ENCODE results near the gene MAP3K2. TPM values are rescaled to one million over a fixed set of nuclear protein-coding genes. Genes with fewer than 3 reads are reported as not detected.

Gene MAP3K2
- total RNA-seq, 1 donor from 2014 or later = 62.2 TPM

GRCh38 chr2:127351603-127352002 is 36.2 kb downstream of the MAP3K2 start:
- no peak for DNase-seq (ENCODE audit: low read depth)
- Histone ChIP-seq H3K4me2 (ENCODE audit: low read length) (no peak overlapping the region), H3K9ac (ENCODE audit: low read length) (no peak overlapping the region), H3K9me3 (ENCODE audit: insufficient read depth, low read depth, low read length) (no peaks in the 10 kb centered on the region), H3K36me3 (ENCODE audit: insufficient read depth, low read length) (no peaks in the 10 kb centered on the region), H3K4me1 (ENCODE audit: insufficient read depth, low read length) (no peaks in the 10 kb centered on the region), H3K4me3 (ENCODE audit: insufficient read depth, low read depth, low read length) (no peak overlapping the region), H3K27ac (ENCODE audit: low read depth, low read length) (no peak overlapping the region), H3K79me2 (ENCODE audit: insufficient read depth, low read length) (peaks cover 84% of the 10 kb centered on the region), H4K20me1 (ENCODE audit: insufficient read depth, low read length) (peaks cover 74% of the 10 kb centered on the region), H2AFZ (ENCODE audit: low read depth, low read length) (no peak overlapping the region), H3K27me3 (ENCODE audit: insufficient read depth, low read length) (no peaks in the 10 kb centered on the region)
- no peaks in the 10 kb centered on the region for H3K9me3 Mint-ChIP-seq (ENCODE audit: unreplicated experiment)
- H3K36me3 Mint-ChIP-seq (ENCODE audit: low read depth, unreplicated experiment) = peaks cover 5% of the 10 kb centered on the region
- peaks cover 1% of the 10 kb centered on the region for H3K4me1 Mint-ChIP-seq (ENCODE audit: low read depth, unreplicated experiment)
- TF ChIP-seq CTCF (IDR thresholded peaks at IDR 0.05; ENCODE audit: insufficient read depth, low read depth, low read length) (no peak), EZH2 (IDR thresholded peaks at IDR 0.05; ENCODE audit: insufficient read depth, low read length) (no peak)
- no peak overlapping the region for H3K4me3 Mint-ChIP-seq (ENCODE audit: unreplicated experiment)
- FAIRE-seq = no peak
- H3K27ac Mint-ChIP-seq (ENCODE audit: unreplicated experiment) = no peak overlapping the region
- no peaks in the 10 kb centered on the region for H3K27me3 Mint-ChIP-seq (ENCODE audit: low read depth, unreplicated experiment)

DNA sequence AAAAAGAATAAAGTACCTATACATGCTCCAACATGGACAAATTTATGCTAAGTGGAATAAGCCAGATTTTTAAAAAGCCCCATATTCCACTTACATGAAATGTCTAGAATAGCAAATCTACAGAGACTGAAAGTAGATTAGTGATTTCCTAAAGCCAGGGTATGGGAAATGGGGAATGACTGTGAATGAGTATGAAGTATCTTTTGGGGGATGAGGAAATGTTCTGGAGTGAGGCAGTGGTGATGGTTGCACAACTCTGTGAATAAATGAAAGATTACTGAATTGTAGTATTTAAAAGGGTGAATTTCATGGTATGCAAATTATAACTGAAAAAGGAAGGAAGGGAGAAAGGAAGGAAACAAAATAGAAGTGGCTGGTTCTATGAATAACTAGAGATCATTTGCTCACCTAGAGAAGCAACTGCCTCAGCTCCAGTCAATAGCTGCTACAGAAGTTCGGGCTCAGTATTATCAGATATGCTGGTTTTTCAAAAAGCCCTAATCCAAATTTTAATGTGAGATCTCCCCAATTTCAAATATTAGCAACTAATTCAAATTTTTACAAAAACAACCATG is 39.3 kb downstream of the MAP3K2 start:
- TF ChIP-seq CTCF (IDR thresholded peaks at IDR 0.05; ENCODE audit: insufficient read depth, low read depth, low read length) = no peak
- no peak for TF ChIP-seq EZH2 (IDR thresholded peaks at IDR 0.05; ENCODE audit: insufficient read depth, low read length)
- Histone ChIP-seq H3K9ac (ENCODE audit: low read length) (no peak overlapping the region), H3K9me3 (ENCODE audit: insufficient read depth, low read depth, low read length) (no peaks in the 10 kb centered on the region), H2AFZ (ENCODE audit: low read depth, low read length) (no peak overlapping the region), H3K4me1 (ENCODE audit: insufficient read depth, low read length) (no peaks in the 10 kb centered on the region), H3K27me3 (ENCODE audit: insufficient read depth, low read length) (no peaks in the 10 kb centered on the region), H3K4me2 (ENCODE audit: low read length) (no peak overlapping the region), H3K4me3 (ENCODE audit: insufficient read depth, low read depth, low read length) (no peak overlapping the region), H3K36me3 (ENCODE audit: insufficient read depth, low read length) (no peaks in the 10 kb centered on the region), H3K79me2 (ENCODE audit: insufficient read depth, low read length) (peaks cover 89% of the 10 kb centered on the region), H4K20me1 (ENCODE audit: insufficient read depth, low read length) (peaks cover 82% of the 10 kb centered on the region), H3K27ac (ENCODE audit: low read depth, low read length) (no peak overlapping the region)
- H3K36me3 Mint-ChIP-seq (ENCODE audit: low read depth, unreplicated experiment) = peaks cover 5% of the 10 kb centered on the region
- H3K27me3 Mint-ChIP-seq (ENCODE audit: low read depth, unreplicated experiment) = no peaks in the 10 kb centered on the region
- DNase-seq (ENCODE audit: low read depth) (no peak), FAIRE-seq (no peak)
- H3K27ac Mint-ChIP-seq (ENCODE audit: unreplicated experiment) = no peak overlapping the region
- peaks cover 13% of the 10 kb centered on the region for H3K4me1 Mint-ChIP-seq (ENCODE audit: low read depth, unreplicated experiment)
- no peaks in the 10 kb centered on the region for H3K9me3 Mint-ChIP-seq (ENCODE audit: unreplicated experiment)
- no peak overlapping the region for H3K4me3 Mint-ChIP-seq (ENCODE audit: unreplicated experiment)

GRCh38 chr2:127347734-127348392 is 39.9 kb downstream of the MAP3K2 start:
- no peaks in the 10 kb centered on the region for H3K9me3 ChIP-seq (ENCODE audit: insufficient read depth, low read depth, low read length)
- FAIRE-seq (no peak), DNase-seq (ENCODE audit: low read depth) (no peak)
- Mint-ChIP-seq H3K27me3 (ENCODE audit: low read depth, unreplicated experiment) (no peaks in the 10 kb centered on the region), H3K27ac (ENCODE audit: unreplicated experiment) (no peak overlapping the region), H3K4me3 (ENCODE audit: unreplicated experiment) (no peak overlapping the region), H3K4me1 (ENCODE audit: low read depth, unreplicated experiment) (peaks cover 13% of the 10 kb centered on the region), H3K36me3 (ENCODE audit: low read depth, unreplicated experiment) (peaks cover 5% of the 10 kb centered on the region), H3K9me3 (ENCODE audit: unreplicated experiment) (no peaks in the 10 kb centered on the region)
- TF ChIP-seq CTCF (IDR thresholded peaks at IDR 0.05; ENCODE audit: insufficient read depth, low read depth, low read length) = no peak
- no peak for TF ChIP-seq EZH2 (IDR thresholded peaks at IDR 0.05; ENCODE audit: insufficient read depth, low read length)
- H3K4me1 ChIP-seq (ENCODE audit: insufficient read depth, low read length) = no peaks in the 10 kb centered on the region
- no peaks in the 10 kb centered on the region for H3K27me3 ChIP-seq (ENCODE audit: insufficient read depth, low read length)
- H3K36me3 ChIP-seq (ENCODE audit: insufficient read depth, low read length) = no peaks in the 10 kb centered on the region
- no peak overlapping the region for H3K27ac ChIP-seq (ENCODE audit: low read depth, low read length)
- H3K4me2 ChIP-seq (ENCODE audit: low read length) = no peak overlapping the region
- H4K20me1 ChIP-seq (ENCODE audit: insufficient read depth, low read length) = peaks cover 85% of the 10 kb centered on the region
- no peak overlapping the region for H2AFZ ChIP-seq (ENCODE audit: low read depth, low read length)
- H3K79me2 ChIP-seq (ENCODE audit: insufficient read depth, low read length) = peaks cover 95% of the 10 kb centered on the region
- H3K9ac ChIP-seq (ENCODE audit: low read length) = no peak overlapping the region
- H3K4me3 ChIP-seq (ENCODE audit: insufficient read depth, low read depth, low read length) = no peak overlapping the region
